GM19468 (cell line): ENCODE data around the gene AKAP6.

Experiments
- ATAC-seq: cut with Tn5 transposase; IDR thresholded peaks from one replicate; pipeline ENCODE4 v1.9.1; 2021; ENCODE audit warnings: mild to moderate bottlenecking, moderate library complexity, moderate number of reproducible peaks; ENCODE audit not compliant: unreplicated experiment; ENCODE audit errors: extremely low read depth

Gene AKAP6

GRCh38 chr14:32329146-32329545 lies at the start of gene AKAP6:
AKAP6 (plus strand) TSS chr14:32329298; CDS start chr14:32433494, 104,196 bp downstream.
- ATAC-seq, result no peak

GRCh38 chr14:32286602-32287001 lies 42.5 kb upstream of the AKAP6 start:
- no peak for ATAC-seq

GRCh38 chr14:32296366-32296765 lies 32.7 kb upstream of the AKAP6 start:
- ATAC-seq, result no peak

GRCh38 chr14:32298346-32298745 lies 30.8 kb upstream of the AKAP6 start:
- no peak for ATAC-seq

- ATAC-seq, result no peak
These were observed 29.0 kb upstream of the AKAP6 start for GRCh38 chr14:32300136-32300535.

- no peak for ATAC-seq
These were observed 25.2 kb upstream of the AKAP6 start for GRCh38 chr14:32303865-32304264.

- ATAC-seq, result no peak
These were observed 24.8 kb upstream of the AKAP6 start for GRCh38 chr14:32304296-32304695.

GRCh38 chr14:32306549-32306948 lies 22.5 kb upstream of the AKAP6 start:
- no peak for ATAC-seq

GRCh38 chr14:32307881-32308582 lies 21.1 kb upstream of the AKAP6 start:
- ATAC-seq, result no peak

GRCh38 chr14:32310876-32311275 lies 18.2 kb upstream of the AKAP6 start:
- no peak for ATAC-seq

GRCh38 chr14:32311294-32312009 lies 17.6 kb upstream of the AKAP6 start:
- no peak for ATAC-seq

GRCh38 chr14:32312010-32312331 lies 17.1 kb upstream of the AKAP6 start:
- ATAC-seq, result no peak

- ATAC-seq, result no peak
These were observed 15.2 kb upstream of the AKAP6 start for GRCh38 chr14:32313844-32314376.

GRCh38 chr14:32318087-32318795 lies 10.9 kb upstream of the AKAP6 start:
- ATAC-seq, result no peak

GRCh38 chr14:32319368-32320049 lies 9.6 kb upstream of the AKAP6 start:
- ATAC-seq, result no peak

- no peak for ATAC-seq
These were observed 4.5 kb upstream of the AKAP6 start for GRCh38 chr14:32324601-32325000.

GRCh38 chr14:32327255-32327961 lies 1.7 kb upstream of the AKAP6 start:
- no peak for ATAC-seq

GRCh38 chr14:32329690-32330285 lies 690 bp downstream of the AKAP6 start:
- no peak for ATAC-seq

- ATAC-seq, result no peak
These were observed 1.4 kb downstream of the AKAP6 start for GRCh38 chr14:32330351-32331111.
